NCI-H69 (cell line): ENCODE results near the gene ABLIM2.

Experiments
- DNase-seq: peaks from one replicate; lab custom pipeline; 2025; lab: John Stamatoyannopoulos, UW

Gene ABLIM2

GRCh38 chr4:8103421-8104390 lies 54.9 kb downstream of the ABLIM2 start:
- DNase-seq, result no peak

GRCh38 chr4:8102831-8103230 lies 55.8 kb downstream of the ABLIM2 start:
- DNase-seq, result no peak

- no peak for DNase-seq
Observed at GRCh38 chr4:8102076-8102355, 56.6 kb downstream of the ABLIM2 start.

GRCh38 chr4:8101213-8102075 lies 57.2 kb downstream of the ABLIM2 start:
- no peak for DNase-seq

- no peak for DNase-seq
Observed at GRCh38 chr4:8099981-8100464, 58.6 kb downstream of the ABLIM2 start.

- no peak for DNase-seq
Observed at GRCh38 chr4:8098506-8098905, 60.1 kb downstream of the ABLIM2 start.

- no peak for DNase-seq
Observed at GRCh38 chr4:8097721-8098345, 60.8 kb downstream of the ABLIM2 start.

GRCh38 chr4:8097141-8097541 lies 61.5 kb downstream of the ABLIM2 start:
- no peak for DNase-seq

- DNase-seq, result no peak
Observed at GRCh38 chr4:8096690-8097061, 61.9 kb downstream of the ABLIM2 start.

GRCh38 chr4:8095956-8096689 lies 62.5 kb downstream of the ABLIM2 start:
- no peak for DNase-seq

GRCh38 chr4:8093587-8094274 lies 64.9 kb downstream of the ABLIM2 start:
- no peak for DNase-seq

- DNase-seq, result no peak
Observed at GRCh38 chr4:8092282-8092681, 66.3 kb downstream of the ABLIM2 start.

- DNase-seq, result peak; percentile 8
Observed at GRCh38 chr4:8090744-8091301, 67.8 kb downstream of the ABLIM2 start.

GRCh38 chr4:8090312-8090711 lies 68.3 kb downstream of the ABLIM2 start:
- DNase-seq, result no peak

- DNase-seq, result no peak
Observed at GRCh38 chr4:8089862-8090261, 68.8 kb downstream of the ABLIM2 start.

GRCh38 chr4:8088966-8089491 lies 69.6 kb downstream of the ABLIM2 start:
- DNase-seq, result no peak

GRCh38 chr4:8087921-8088495 lies 70.6 kb downstream of the ABLIM2 start:
- no peak for DNase-seq

- DNase-seq, result peak; percentile 26
Observed at GRCh38 chr4:8086783-8087445, 71.7 kb downstream of the ABLIM2 start.

- DNase-seq, result peak; percentile 5
Observed at GRCh38 chr4:8085491-8086117, 73.0 kb downstream of the ABLIM2 start.
